PC-3 (cell line): ENCODE results near the gene LRRC7.

ENCODE experiments used
- EZH2 ChIP-seq: fragments of 300-600 bp; sonication (generic); IDR thresholded peaks from one replicate; pipeline ENCODE4 v1.6.1; 2017; ENCODE audit warnings: antibody characterized with exemption, mild to moderate bottlenecking, low read length; ENCODE audit not compliant: unreplicated experiment
- EZH2phosphoT487 ChIP-seq: fragments of 300-600 bp; sonication (generic); IDR thresholded peaks from 2 replicates; pipeline ENCODE4 v1.6.1; 2018; ENCODE audit warnings: mild to moderate bottlenecking, antibody characterized with exemption, low read length, borderline replicate concordance
- TF ChIP-seq, protein P1 (sequence below): fragments of 300-600 bp; sonication (generic); conservative IDR thresholded peaks from 2 replicates; pipeline ENCODE4 v1.5.1; 2017; ENCODE audit warnings: antibody characterized with exemption, low read depth, mild to moderate bottlenecking, low read length

DNA sequence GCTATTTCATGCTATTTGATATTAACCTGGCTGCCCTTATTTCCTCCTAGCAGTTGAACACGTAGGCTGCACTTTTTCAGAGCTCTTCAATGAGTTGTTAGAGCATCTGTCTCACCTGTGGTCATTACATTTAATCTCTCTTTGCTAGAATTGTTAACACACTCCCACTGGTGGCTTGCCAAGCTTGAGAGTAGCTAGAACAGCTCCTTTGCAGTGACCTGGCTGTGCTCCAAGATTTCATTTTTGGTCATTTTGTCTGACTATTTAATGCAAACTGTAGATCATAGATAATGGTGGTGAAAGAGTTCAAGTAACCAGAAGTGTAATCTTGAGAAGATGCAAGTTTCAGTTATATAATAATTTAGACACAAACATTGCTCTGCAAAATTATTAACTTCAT lies 105.6 kb downstream of the LRRC7 start:
- TF ChIP-seq EZH2phosphoT487 (no peak), EZH2 (no peak)
- TF ChIP-seq, protein P1, sequence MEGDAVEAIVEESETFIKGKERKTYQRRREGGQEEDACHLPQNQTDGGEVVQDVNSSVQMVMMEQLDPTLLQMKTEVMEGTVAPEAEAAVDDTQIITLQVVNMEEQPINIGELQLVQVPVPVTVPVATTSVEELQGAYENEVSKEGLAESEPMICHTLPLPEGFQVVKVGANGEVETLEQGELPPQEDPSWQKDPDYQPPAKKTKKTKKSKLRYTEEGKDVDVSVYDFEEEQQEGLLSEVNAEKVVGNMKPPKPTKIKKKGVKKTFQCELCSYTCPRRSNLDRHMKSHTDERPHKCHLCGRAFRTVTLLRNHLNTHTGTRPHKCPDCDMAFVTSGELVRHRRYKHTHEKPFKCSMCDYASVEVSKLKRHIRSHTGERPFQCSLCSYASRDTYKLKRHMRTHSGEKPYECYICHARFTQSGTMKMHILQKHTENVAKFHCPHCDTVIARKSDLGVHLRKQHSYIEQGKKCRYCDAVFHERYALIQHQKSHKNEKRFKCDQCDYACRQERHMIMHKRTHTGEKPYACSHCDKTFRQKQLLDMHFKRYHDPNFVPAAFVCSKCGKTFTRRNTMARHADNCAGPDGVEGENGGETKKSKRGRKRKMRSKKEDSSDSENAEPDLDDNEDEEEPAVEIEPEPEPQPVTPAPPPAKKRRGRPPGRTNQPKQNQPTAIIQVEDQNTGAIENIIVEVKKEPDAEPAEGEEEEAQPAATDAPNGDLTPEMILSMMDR, result no peak
